H1 (cell line): ENCODE data around the gene DDX53. TPM values are rescaled to one million over a fixed set of nuclear protein-coding genes. Genes with fewer than 3 reads are reported as not detected.

Experiments used
- CTCF ChIA-PET: fragments of 300-600 bp; sonication (Branson Sonifier 250); formaldehyde crosslinking; loops from one replicate; lab custom pipeline; 2021; ENCODE audit not compliant: partially characterized antibody; lab: Charles Lee
- POLR2A ChIA-PET: fragments of 300-600 bp; sonication (Branson Sonifier 250); formaldehyde crosslinking; loops from one replicate; lab custom pipeline; 2021; ENCODE audit warnings: inconsistent platforms; ENCODE audit not compliant: partially characterized antibody; lab: Charles Lee
- DNase-seq, 2 experiments: peaks; one replicate each; pipeline versions ENCODE4 v3.0.0 to v3.0.0-alpha.2; 2010 to 2022; ENCODE audit warnings: low spot score in 2 of 2, low read depth in 1 of 2, mixed read lengths in 1 of 2
- FAIRE-seq: peaks from 2 replicates; lab custom pipeline; 2011; peaks lifted over from hg19 to GRCh38; lab: Jason Lieb, UNC
- H2AFZ ChIP-seq: 2 replicates; pipeline ENCODE4 v1.8.1; 2012; ENCODE audit warnings: low read length, inconsistent platforms
- H2AK5ac ChIP-seq: 2 replicates; pipeline ENCODE4 v1.6.1; 2013; ENCODE audit warnings: low read depth, low read length
- H2BK120ac ChIP-seq: replicated peaks from 2 replicates; pipeline ENCODE3; 2013; ENCODE audit warnings: low read depth, low read length, inconsistent platforms
- H2BK12ac ChIP-seq: 2 replicates; pipeline ENCODE4 v1.6.1; 2013; ENCODE audit warnings: low read depth, low read length
- H2BK15ac ChIP-seq: 2 replicates; pipeline ENCODE4 v1.6.1; 2013; ENCODE audit warnings: low read length
- H2BK20ac ChIP-seq: 2 replicates; pipeline ENCODE4 v1.6.1; 2013; ENCODE audit warnings: low read length
- H2BK5ac ChIP-seq: 2 replicates; pipeline ENCODE4 v1.6.1; 2013; ENCODE audit warnings: low read depth, low read length
- H3K14ac ChIP-seq: 2 replicates; pipeline ENCODE4 v1.6.1; 2013; ENCODE audit warnings: inconsistent platforms; ENCODE audit not compliant: insufficient read length
- H3K18ac ChIP-seq: 2 replicates; pipeline ENCODE4 v1.6.1; 2013; ENCODE audit warnings: low read length; ENCODE audit errors: extremely low read depth
- H3K23ac ChIP-seq: 2 replicates; pipeline ENCODE4 v1.6.1; 2013; ENCODE audit warnings: inconsistent platforms; ENCODE audit not compliant: insufficient read length
- H3K23me2 ChIP-seq: 2 replicates; pipeline ENCODE4 v1.6.1; 2013; ENCODE audit warnings: low read depth, low read length
- H3K27ac ChIP-seq: 2 replicates; pipeline ENCODE4 v1.6.1; 2011; ENCODE audit warnings: low read depth, low read length, inconsistent platforms
- H3K27me3 ChIP-seq, 4 experiments: replicated peaks in 1 of 4; 1 replicate in 1 of 4; 2 replicates in 3 of 4; pipeline versions ENCODE4 v1.6.1 to v1.8.1; 2011 to 2013; ENCODE audit warnings: low read length in 3 of 4, mild to moderate bottlenecking in 3 of 4, inconsistent platforms in 2 of 4, mixed read lengths in 2 of 4, moderate library complexity in 1 of 4; ENCODE audit not compliant: control insufficient read depth in 3 of 4, insufficient read depth in 3 of 4; ENCODE audit errors: extremely low read depth in 1 of 4
- H3K36me3 ChIP-seq, 4 experiments: 2 replicates each; pipeline versions ENCODE4 v1.6.1 to v1.8.1; 2011 to 2013; ENCODE audit warnings: mild to moderate bottlenecking in 4 of 4, low read length in 3 of 4, moderate library complexity in 2 of 4, control low read depth in 1 of 4, inconsistent platforms in 1 of 4; ENCODE audit not compliant: insufficient read depth in 4 of 4, control insufficient read depth in 2 of 4
- H3K4ac ChIP-seq: replicated peaks from 2 replicates; pipeline ENCODE3; 2013; ENCODE audit warnings: low read length, low read depth, mixed read lengths, inconsistent platforms; ENCODE audit not compliant: insufficient read length
- H3K4me1 ChIP-seq, 4 experiments: replicated peaks in 1 of 4; 1 replicate in 1 of 4; 2 replicates in 3 of 4; pipeline versions ENCODE4 v1.6.1 to v1.8.1; 2011 to 2013; ENCODE audit warnings: low read length in 3 of 4, inconsistent platforms in 2 of 4, mixed read lengths in 1 of 4; ENCODE audit not compliant: insufficient read depth in 4 of 4, control insufficient read depth in 3 of 4
- H3K4me2 ChIP-seq, 2 experiments: 2 replicates each; pipeline versions ENCODE4 v1.6.1 to v1.8.1; 2011 to 2013; ENCODE audit warnings: low read depth in 2 of 2, low read length in 2 of 2, control low read depth in 1 of 2, inconsistent platforms in 1 of 2, mild to moderate bottlenecking in 1 of 2; ENCODE audit not compliant: insufficient read depth in 1 of 2
- H3K4me3 ChIP-seq, 4 experiments: fragments of 200-600, 300-600 bp in 1 of 4; sonication (generic), shearing (Covaris generic), sonication (Bioruptor Twin) in 1 of 4; 2 replicates each; pipeline versions ENCODE4 v1.5.1 to v1.8.1; 2011 to 2016; ENCODE audit warnings: low read length in 4 of 4, low read depth in 3 of 4, control low read depth in 2 of 4, inconsistent platforms in 2 of 4, mild to moderate bottlenecking in 2 of 4, mixed read lengths in 1 of 4, moderate library complexity in 1 of 4; ENCODE audit not compliant: insufficient read depth in 2 of 4; ENCODE audit errors: extremely low read depth in 1 of 4
- H3K56ac ChIP-seq: replicated peaks from 2 replicates; pipeline ENCODE3; 2013; ENCODE audit warnings: low read depth, mild to moderate bottlenecking, mixed read lengths, low read length, inconsistent platforms; ENCODE audit not compliant: insufficient read length
- H3K79me1 ChIP-seq: 2 replicates; pipeline ENCODE4 v1.6.1; 2013; ENCODE audit warnings: low read depth, low read length, control low read depth
- H3K79me2 ChIP-seq, 2 experiments: 2 replicates each; pipeline versions ENCODE4 v1.6.1 to v1.8.1; 2012 to 2013; ENCODE audit warnings: low read length in 2 of 2, mild to moderate bottlenecking in 2 of 2, inconsistent platforms in 1 of 2; ENCODE audit not compliant: insufficient read depth in 2 of 2, control insufficient read depth in 1 of 2
- H3K9ac ChIP-seq, 4 experiments: replicated peaks in 1 of 4; 1 replicate in 1 of 4; 2 replicates in 3 of 4; pipeline versions ENCODE4 v1.6.1 to v1.8.1; 2011 to 2013; ENCODE audit warnings: low read depth in 3 of 4, low read length in 3 of 4, control low read depth in 2 of 4, mild to moderate bottlenecking in 2 of 4, moderate library complexity in 2 of 4, inconsistent platforms in 1 of 4; ENCODE audit errors: extremely low read depth in 1 of 4
- H3K9me3 ChIP-seq, 2 experiments: 2 replicates each; pipeline versions ENCODE4 v1.6.1 to v1.8.1; 2012 to 2013; ENCODE audit warnings: mild to moderate bottlenecking in 2 of 2, moderate library complexity in 2 of 2, control low read depth in 1 of 2, inconsistent platforms in 1 of 2, low read depth in 1 of 2, low read length in 1 of 2, mixed read lengths in 1 of 2; ENCODE audit not compliant: insufficient read depth in 2 of 2
- H4K20me1 ChIP-seq, 2 experiments: replicated peaks in 1 of 2; 2 replicates each; pipeline versions ENCODE3 to v1.8.1; 2011 to 2013; ENCODE audit warnings: inconsistent platforms in 2 of 2, low read length in 2 of 2, mild to moderate bottlenecking in 1 of 2; ENCODE audit not compliant: insufficient read depth in 2 of 2, control insufficient read depth in 1 of 2
- H4K5ac ChIP-seq: 2 replicates; pipeline ENCODE4 v1.6.1; 2013; ENCODE audit warnings: low read length, low read depth, mixed read lengths, inconsistent platforms; ENCODE audit not compliant: insufficient read length
- H4K8ac ChIP-seq: 2 replicates; pipeline ENCODE4 v1.8.0; 2013; ENCODE audit warnings: mild to moderate bottlenecking, moderate library complexity, low read length, inconsistent platforms; ENCODE audit not compliant: insufficient read depth; ENCODE audit errors: extremely low read depth
- H4K91ac ChIP-seq: replicated peaks from 2 replicates; pipeline ENCODE3; 2013; ENCODE audit warnings: low read length, mixed read lengths, inconsistent platforms; ENCODE audit not compliant: insufficient read length
- CTBP2 ChIP-seq: IDR thresholded peaks from 2 replicates; pipeline ENCODE4 v1.7.0; 2011; ENCODE audit warnings: borderline replicate concordance, mild to moderate bottlenecking, moderate library complexity, mixed read lengths, low read length; ENCODE audit not compliant: insufficient read depth, insufficient read length
- RBBP5 ChIP-seq: IDR thresholded peaks from 2 replicates; pipeline ENCODE4 v1.7.1; 2012; ENCODE audit warnings: low read depth, mild to moderate bottlenecking, inconsistent platforms, low read length, moderate library complexity, borderline replicate concordance
- WGBS, 2 experiments: shearing (Covaris generic) in 1 of 2; methylation state at CpG; one replicate each; pipeline versions ENCODE4 v1.1.6 to v1.1.7; 2013 to 2015; ENCODE audit warnings: low lambda C conversion rate in 2 of 2, mixed read lengths in 2 of 2, inconsistent platforms in 1 of 2, low coverage in 1 of 2, missing lambda C conversion rate in 1 of 2; ENCODE audit not compliant: insufficient replicate concordance in 2 of 2, insufficient coverage in 1 of 2, insufficient read length in 1 of 2; ENCODE audit errors: extremely low coverage in 1 of 2, missing lambda C conversion rate in 1 of 2; 5-methylcytosine and 5-hydroxymethylcytosine counted together
- polyA plus RNA-seq, 7 experiments: library from polyadenylated mRNA; depleted of rRNA in 3 of 7; stranded (reverse) in 5 of 7; unstranded in 2 of 7; fragments of >200 nt in 5 of 7; fragments of 200-250 nt in 2 of 7; gene quantifications; 1 replicate in 5 of 7; 2 replicates in 1 of 7; 4 replicates in 1 of 7; pipeline versions ENCODE4 v1.2.1 to v1.2.3, GENCODE V29; 2011 to 2013; ENCODE audit warnings: missing spikeins in 2 of 7, mixed read lengths in 2 of 7
- total RNA-seq: library from RNA; stranded (reverse); fragmentation: NEBNext Ultra II Directional; extraction: Animal tissue kit (Norgen Biotek cat#: 25700); gene quantifications from 2 replicates; pipeline ENCODE4 v1.2.1, GENCODE V29; 2021

Gene DDX53
- total and polyA plus RNA-seq, 2 of the 8 experiments (the other 6 are each of a cell fraction or from before 2014, with no cell fraction given): not detected

GRCh38 chrX:22969411-22969810 lies 30.3 kb upstream of the DDX53 start:
- H3K14ac ChIP-seq: no peak overlapping the region
- H3K18ac ChIP-seq: no peak overlapping the region
- no peak overlapping the region for H3K56ac ChIP-seq
- no peak overlapping the region for H4K8ac ChIP-seq
- POLR2A ChIA-PET: no interaction called here
- no peak overlapping the region for H2BK20ac ChIP-seq
- H3K4me3 ChIP-seq: no peak overlapping the region
- no peaks in the 10 kb centered on the region for H4K20me1 ChIP-seq
- no peak overlapping the region for H3K9ac ChIP-seq
- FAIRE-seq: no peak
- no peak overlapping the region for H3K4ac ChIP-seq
- no peak overlapping the region for H3K4me2 ChIP-seq
- no peak overlapping the region for H4K91ac ChIP-seq
- DNase-seq: no peak
- no peak overlapping the region for H2BK12ac ChIP-seq
- H3K23ac ChIP-seq: no peak overlapping the region
- H2AFZ ChIP-seq: no peak overlapping the region
- no peak overlapping the region for H2BK5ac ChIP-seq
- no peaks in the 10 kb centered on the region for H3K23me2 ChIP-seq
- no peak overlapping the region for H2AK5ac ChIP-seq
- TF ChIP-seq RBBP5 (no peak), CTBP2 (no peak)
- no peaks in the 10 kb centered on the region for H3K27me3 ChIP-seq
- H3K27ac ChIP-seq: no peak overlapping the region
- no peaks in the 10 kb centered on the region for H3K79me2 ChIP-seq
- no peaks in the 10 kb centered on the region for H3K4me1 ChIP-seq
- H4K5ac ChIP-seq: no peak overlapping the region
- no peaks in the 10 kb centered on the region for H3K79me1 ChIP-seq
- WGBS, 2 experiments: 100% methylated on average over 1 of the region's 1 CpG; no CpG with 5 or more reads in 1 of the 2 experiments
- H3K9me3 ChIP-seq: no peaks in the 10 kb centered on the region
- H3K36me3 ChIP-seq: no peaks in the 10 kb centered on the region
- H2BK120ac ChIP-seq: no peak overlapping the region
- CTCF ChIA-PET: interaction anchor here (1.2 kb wide), 1 partner anchor 10 kb away, joined by 5 read pairs; no protein-coding TSS in a partner anchor
- H2BK15ac ChIP-seq: no peak overlapping the region
